ENCODE measurements around the gene DAPK1.

GRCh38 chr9:87725356-87725899, 227.8 kb downstream of the DAPK1 start:
- TF ChIP-seq CTCF (IDR thresholded peaks at IDR 0.05) = no peak
- TF ChIP-seq POLR2A (IDR thresholded peaks at IDR 0.05) = no peak

Measured in adrenal gland (tissue), 5 donors.